ENCODE measurements around the gene LMBRD1.
A peak's percentile ranks its signal among the peaks of the same experiment; 100 is the strongest.
"Not testable (repeated sequence)": the region's sequence is repeated elsewhere in the genome, so short reads cannot be mapped to it uniquely, and the experiment has no call there.

Gene LMBRD1

DNA sequence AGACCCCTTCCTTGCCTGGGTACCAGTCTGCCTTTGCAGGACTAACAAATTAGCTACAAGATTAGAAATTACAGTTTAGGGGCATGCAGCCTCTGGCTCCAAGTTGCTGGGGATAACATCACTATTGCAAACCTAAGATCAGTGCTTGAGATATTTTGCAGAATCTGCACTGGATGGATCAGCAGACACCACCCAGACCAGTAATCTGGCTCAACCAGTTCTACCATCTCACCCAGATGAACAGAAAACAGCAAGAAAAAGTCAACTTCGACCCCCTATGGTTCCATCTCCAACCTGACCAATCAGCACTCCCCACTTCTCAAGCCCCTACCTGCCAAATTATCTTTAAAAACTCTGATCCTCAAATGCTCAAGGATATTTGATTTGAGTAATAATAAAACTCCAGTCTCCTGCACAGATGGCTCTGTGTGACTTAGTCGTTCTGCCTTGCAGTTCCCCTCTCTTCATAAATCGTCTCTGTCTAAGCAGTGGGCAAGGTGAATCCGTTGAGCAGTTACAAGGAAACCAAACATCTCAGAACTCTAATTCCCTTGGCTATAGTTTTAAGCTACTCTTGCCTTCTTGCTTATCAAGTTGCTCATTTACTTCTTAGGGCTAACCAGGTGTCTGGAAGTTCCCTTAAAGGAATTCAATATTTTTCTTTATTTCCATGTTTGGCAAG lies 16.1 kb upstream of the LMBRD1 start:
- DNase-seq (ENCODE audit: extremely low read depth, insufficient read length): no peak
- H3K27me3 ChIP-seq (replicated peaks; ENCODE audit: control insufficient read depth, insufficient read depth, low read length): no peaks in the 10 kb centered on the region
- TF ChIP-seq, protein P1, sequence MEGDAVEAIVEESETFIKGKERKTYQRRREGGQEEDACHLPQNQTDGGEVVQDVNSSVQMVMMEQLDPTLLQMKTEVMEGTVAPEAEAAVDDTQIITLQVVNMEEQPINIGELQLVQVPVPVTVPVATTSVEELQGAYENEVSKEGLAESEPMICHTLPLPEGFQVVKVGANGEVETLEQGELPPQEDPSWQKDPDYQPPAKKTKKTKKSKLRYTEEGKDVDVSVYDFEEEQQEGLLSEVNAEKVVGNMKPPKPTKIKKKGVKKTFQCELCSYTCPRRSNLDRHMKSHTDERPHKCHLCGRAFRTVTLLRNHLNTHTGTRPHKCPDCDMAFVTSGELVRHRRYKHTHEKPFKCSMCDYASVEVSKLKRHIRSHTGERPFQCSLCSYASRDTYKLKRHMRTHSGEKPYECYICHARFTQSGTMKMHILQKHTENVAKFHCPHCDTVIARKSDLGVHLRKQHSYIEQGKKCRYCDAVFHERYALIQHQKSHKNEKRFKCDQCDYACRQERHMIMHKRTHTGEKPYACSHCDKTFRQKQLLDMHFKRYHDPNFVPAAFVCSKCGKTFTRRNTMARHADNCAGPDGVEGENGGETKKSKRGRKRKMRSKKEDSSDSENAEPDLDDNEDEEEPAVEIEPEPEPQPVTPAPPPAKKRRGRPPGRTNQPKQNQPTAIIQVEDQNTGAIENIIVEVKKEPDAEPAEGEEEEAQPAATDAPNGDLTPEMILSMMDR (IDR thresholded peaks at IDR 0.05; ENCODE audit: insufficient read depth, low read length, poor library complexity, severe bottlenecking): no peak
- H3K4me3 ChIP-seq (replicated peaks; ENCODE audit: low read depth, low read length): no peak overlapping the region
- no peaks in the 10 kb centered on the region for H3K36me3 ChIP-seq (ENCODE audit: control insufficient read depth, insufficient read depth, low read length)

GRCh38 chr6:69802995-69803394 lies 6.2 kb upstream of the LMBRD1 start:
- TF ChIP-seq, protein P1 (IDR thresholded peaks at IDR 0.05; ENCODE audit: insufficient read depth, low read length, poor library complexity, severe bottlenecking): no peak
- H3K36me3 ChIP-seq (ENCODE audit: control insufficient read depth, insufficient read depth, low read length): no peaks in the 10 kb centered on the region
- H3K4me3 ChIP-seq (replicated peaks; ENCODE audit: low read depth, low read length): no peak overlapping the region
- no peaks in the 10 kb centered on the region for H3K27me3 ChIP-seq (replicated peaks; ENCODE audit: control insufficient read depth, insufficient read depth, low read length)
- no peak for DNase-seq (ENCODE audit: extremely low read depth, insufficient read length)

GRCh38 chr6:69801711-69802110 lies 4.9 kb upstream of the LMBRD1 start:
- H3K4me3 ChIP-seq (replicated peaks; ENCODE audit: low read depth, low read length): no peak overlapping the region
- no peaks in the 10 kb centered on the region for H3K27me3 ChIP-seq (replicated peaks; ENCODE audit: control insufficient read depth, insufficient read depth, low read length)
- H3K36me3 ChIP-seq (ENCODE audit: control insufficient read depth, insufficient read depth, low read length): no peaks in the 10 kb centered on the region
- no peak for DNase-seq (ENCODE audit: extremely low read depth, insufficient read length)
- TF ChIP-seq, protein P1 (IDR thresholded peaks at IDR 0.05; ENCODE audit: insufficient read depth, low read length, poor library complexity, severe bottlenecking): no peak

DNA sequence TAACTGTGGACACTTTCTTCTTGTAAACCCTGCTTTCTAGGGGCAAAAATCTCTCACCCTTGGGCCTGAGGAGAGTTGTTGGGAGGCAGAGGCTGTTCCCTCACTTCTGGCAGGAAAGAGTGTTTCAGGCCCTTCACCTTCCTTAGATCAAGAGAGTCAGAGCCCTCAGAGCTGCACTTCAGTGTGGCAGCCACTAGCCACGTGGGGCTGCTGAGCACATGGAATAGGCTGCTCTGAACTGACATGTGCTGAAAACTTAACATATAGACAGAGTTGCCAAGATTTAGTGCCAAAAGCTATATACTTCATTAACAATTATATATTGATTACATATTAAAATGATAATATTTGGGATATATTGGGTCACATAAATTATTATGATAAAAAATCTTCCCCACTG lies 4.4 kb upstream of the LMBRD1 start:
- no peak for DNase-seq (ENCODE audit: extremely low read depth, insufficient read length)
- TF ChIP-seq, protein P1 (IDR thresholded peaks at IDR 0.05; ENCODE audit: insufficient read depth, low read length, poor library complexity, severe bottlenecking): no peak
- no peaks in the 10 kb centered on the region for H3K27me3 ChIP-seq (replicated peaks; ENCODE audit: control insufficient read depth, insufficient read depth, low read length)

GRCh38 chr6:69798796-69799195 lies 2.0 kb upstream of the LMBRD1 start:
- H3K27me3 ChIP-seq (replicated peaks; ENCODE audit: control insufficient read depth, insufficient read depth, low read length); H3K36me3 ChIP-seq (ENCODE audit: control insufficient read depth, insufficient read depth, low read length); DNase-seq (ENCODE audit: extremely low read depth, insufficient read length); H3K4me3 ChIP-seq (replicated peaks; ENCODE audit: low read depth, low read length): not testable (repeated sequence)

More for the DNA sequence above, 4.4 kb upstream of the LMBRD1 start:
- Histone ChIP-seq H3K36me3 (ENCODE audit: control insufficient read depth, insufficient read depth, low read length) (no peaks in the 10 kb centered on the region), H3K4me3 (replicated peaks; ENCODE audit: low read depth, low read length) (no peak overlapping the region)

- DNase-seq (ENCODE audit: extremely low read depth, insufficient read length): no peak
- H3K36me3 ChIP-seq (ENCODE audit: control insufficient read depth, insufficient read depth, low read length): no peaks in the 10 kb centered on the region
- H3K27me3 ChIP-seq (replicated peaks; ENCODE audit: control insufficient read depth, insufficient read depth, low read length): no peaks in the 10 kb centered on the region
- TF ChIP-seq, protein P1 (IDR thresholded peaks at IDR 0.05; ENCODE audit: insufficient read depth, low read length, poor library complexity, severe bottlenecking): no peak
- peak overlapping the region; percentile 93 for H3K4me3 ChIP-seq (replicated peaks; ENCODE audit: low read depth, low read length)
Observed at GRCh38 chr6:69796073-69796641, 653 bp downstream of the LMBRD1 start.
